ENCODE data around the gene PWWP2B. TPM values are rescaled to one million over a fixed set of nuclear protein-coding genes. Genes with fewer than 3 reads are reported as not detected.

Gene PWWP2B
- total and polyA plus RNA-seq, 2 experiments from 2014 or later = 0.66 to 5.8 TPM

- no peak for DNase-seq
- H3K4me2 ChIP-seq (ENCODE audit: unreplicated experiment) = no peak overlapping the region
- H3K27ac ChIP-seq = peak overlapping the region; percentile 32; the same call in 1 of the 2 replicates
- H3K36me3 ChIP-seq (ENCODE audit: low read depth) = no peaks in the 10 kb centered on the region
- no peaks in the 10 kb centered on the region for H4K20me1 ChIP-seq (ENCODE audit: insufficient read depth)
- H3K9me3 ChIP-seq (ENCODE audit: low read depth) = no peaks in the 10 kb centered on the region
- H3F3A ChIP-seq (ENCODE audit: insufficient read depth) = peaks cover 20% of the 10 kb centered on the region
- H3K9me2 ChIP-seq (ENCODE audit: insufficient read depth) = no peaks in the 10 kb centered on the region
- no peaks in the 10 kb centered on the region for H3K27me3 ChIP-seq (replicated peaks; ENCODE audit: insufficient read depth)
- TF ChIP-seq EZH2phosphoT487 (IDR thresholded peaks at IDR 0.05; ENCODE audit: insufficient read depth, low read depth) (no peak), EZH2 (IDR thresholded peaks at IDR 0.05; ENCODE audit: insufficient read depth, poor library complexity, severe bottlenecking) (no peak)
- no peak overlapping the region for H3K4me3 ChIP-seq
- 95 to 98% methylated on average over 4 of the region's 4 CpGs for WGBS, 2 experiments (ENCODE audit: low coverage in 1 of 2, low lambda C conversion rate in 2 of 2, missing lambda C conversion rate in 2 of 2)
- no peak overlapping the region for H2AFZ ChIP-seq
- in situ Hi-C loops (cut with MboI) = loop anchor here (10.0 kb wide), 1 partner anchor 144 kb away; no protein-coding TSS in a partner anchor
- H3K4me1 ChIP-seq (ENCODE audit: insufficient read depth) = peaks cover 13% of the 10 kb centered on the region
- no peak overlapping the region for H3K9ac ChIP-seq
- no peaks in the 10 kb centered on the region for H3K79me2 ChIP-seq (ENCODE audit: insufficient read depth)
These were observed 28.6 kb upstream of the PWWP2B start for GRCh38 chr10:132368391-132368790.

GRCh38 chr10:132368881-132369635 lies 27.9 kb upstream of the PWWP2B start:
- in situ Hi-C loops (cut with MboI) = loop anchor here (10.0 kb wide), 1 partner anchor 144 kb away; no protein-coding TSS in a partner anchor
- DNase-seq = peak; percentile 88
- Histone ChIP-seq H3K79me2 (ENCODE audit: insufficient read depth) (no peaks in the 10 kb centered on the region), H3K27me3 (replicated peaks; ENCODE audit: insufficient read depth) (no peaks in the 10 kb centered on the region), H4K20me1 (ENCODE audit: insufficient read depth) (no peaks in the 10 kb centered on the region), H3K9me3 (ENCODE audit: low read depth) (no peaks in the 10 kb centered on the region), H2AFZ (no peak overlapping the region), H3K9me2 (ENCODE audit: insufficient read depth) (no peaks in the 10 kb centered on the region), H3K27ac (peak overlapping the region; percentile 53), H3K4me1 (ENCODE audit: insufficient read depth) (peaks cover 13% of the 10 kb centered on the region), H3F3A (ENCODE audit: insufficient read depth) (peaks cover 20% of the 10 kb centered on the region), H3K4me2 (ENCODE audit: unreplicated experiment) (no peak overlapping the region), H3K4me3 (no peak overlapping the region), H3K36me3 (ENCODE audit: low read depth) (no peaks in the 10 kb centered on the region), H3K9ac (no peak overlapping the region)
- no peak for TF ChIP-seq EZH2phosphoT487 (IDR thresholded peaks at IDR 0.05; ENCODE audit: insufficient read depth, low read depth)
- no peak for TF ChIP-seq EZH2 (IDR thresholded peaks at IDR 0.05; ENCODE audit: insufficient read depth, poor library complexity, severe bottlenecking)
- 63 to 64% methylated on average over 9 of the region's 9 CpGs for WGBS, 2 experiments (ENCODE audit: low coverage in 1 of 2, low lambda C conversion rate in 2 of 2, missing lambda C conversion rate in 2 of 2)

- Histone ChIP-seq H3K4me2 (ENCODE audit: unreplicated experiment) (no peak overlapping the region), H3K79me2 (ENCODE audit: insufficient read depth) (no peaks in the 10 kb centered on the region), H2AFZ (no peak overlapping the region), H4K20me1 (ENCODE audit: insufficient read depth) (no peaks in the 10 kb centered on the region), H3K4me3 (no peak overlapping the region), H3K27ac (no peak overlapping the region), H3K9me2 (ENCODE audit: insufficient read depth) (no peaks in the 10 kb centered on the region), H3K36me3 (ENCODE audit: low read depth) (no peaks in the 10 kb centered on the region), H3K9me3 (ENCODE audit: low read depth) (no peaks in the 10 kb centered on the region), H3K9ac (no peak overlapping the region), H3K27me3 (replicated peaks; ENCODE audit: insufficient read depth) (no peaks in the 10 kb centered on the region), H3F3A (ENCODE audit: insufficient read depth) (peaks cover 16% of the 10 kb centered on the region), H3K4me1 (ENCODE audit: insufficient read depth) (peaks cover 13% of the 10 kb centered on the region)
- in situ Hi-C loops (cut with MboI) = loop anchor here (10.0 kb wide), 1 partner anchor 145 kb away; no protein-coding TSS in a partner anchor
- DNase-seq = no peak
- TF ChIP-seq EZH2 (IDR thresholded peaks at IDR 0.05; ENCODE audit: insufficient read depth, poor library complexity, severe bottlenecking) = no peak
- no peak for TF ChIP-seq EZH2phosphoT487 (IDR thresholded peaks at IDR 0.05; ENCODE audit: insufficient read depth, low read depth)
- WGBS, 2 experiments (ENCODE audit: low coverage in 1 of 2, low lambda C conversion rate in 2 of 2, missing lambda C conversion rate in 2 of 2) = 91% methylated on average over 13 of the region's 13 CpGs
These were observed 27.3 kb upstream of the PWWP2B start for GRCh38 chr10:132369636-132370185.

- WGBS, 2 experiments (ENCODE audit: low coverage in 1 of 2, low lambda C conversion rate in 2 of 2, missing lambda C conversion rate in 2 of 2) = 94% methylated on average over 27 to 31 of the region's 31 CpGs
- Histone ChIP-seq H2AFZ (no peak overlapping the region), H3K4me1 (ENCODE audit: insufficient read depth) (peaks cover 13% of the 10 kb centered on the region), H3F3A (ENCODE audit: insufficient read depth) (peaks cover 13% of the 10 kb centered on the region), H3K4me2 (ENCODE audit: unreplicated experiment) (no peak overlapping the region), H4K20me1 (ENCODE audit: insufficient read depth) (no peaks in the 10 kb centered on the region), H3K9me3 (ENCODE audit: low read depth) (no peaks in the 10 kb centered on the region), H3K36me3 (ENCODE audit: low read depth) (no peaks in the 10 kb centered on the region), H3K9ac (no peak overlapping the region), H3K4me3 (no peak overlapping the region), H3K27me3 (replicated peaks; ENCODE audit: insufficient read depth) (no peaks in the 10 kb centered on the region), H3K27ac (no peak overlapping the region), H3K79me2 (ENCODE audit: insufficient read depth) (no peaks in the 10 kb centered on the region), H3K9me2 (ENCODE audit: insufficient read depth) (no peaks in the 10 kb centered on the region)
- no peak for TF ChIP-seq EZH2 (IDR thresholded peaks at IDR 0.05; ENCODE audit: insufficient read depth, poor library complexity, severe bottlenecking)
- no peak for TF ChIP-seq EZH2phosphoT487 (IDR thresholded peaks at IDR 0.05; ENCODE audit: insufficient read depth, low read depth)
- in situ Hi-C loops (cut with MboI) = no loop called here
- no peak for DNase-seq
These were observed 26.3 kb upstream of the PWWP2B start for GRCh38 chr10:132370426-132371340.
